SKM-1 (cell line): ENCODE measurements around the gene SEPTIN12.

ENCODE experiments used
- DNase-seq: peaks from one replicate; lab custom pipeline; 2025; ENCODE audit not compliant: unreplicated experiment; lab: John Stamatoyannopoulos, UW

Gene SEPTIN12, protein sequence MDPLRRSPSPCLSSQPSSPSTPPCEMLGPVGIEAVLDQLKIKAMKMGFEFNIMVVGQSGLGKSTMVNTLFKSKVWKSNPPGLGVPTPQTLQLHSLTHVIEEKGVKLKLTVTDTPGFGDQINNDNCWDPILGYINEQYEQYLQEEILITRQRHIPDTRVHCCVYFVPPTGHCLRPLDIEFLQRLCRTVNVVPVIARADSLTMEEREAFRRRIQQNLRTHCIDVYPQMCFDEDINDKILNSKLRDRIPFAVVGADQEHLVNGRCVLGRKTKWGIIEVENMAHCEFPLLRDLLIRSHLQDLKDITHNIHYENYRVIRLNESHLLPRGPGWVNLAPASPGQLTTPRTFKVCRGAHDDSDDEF

DNA sequence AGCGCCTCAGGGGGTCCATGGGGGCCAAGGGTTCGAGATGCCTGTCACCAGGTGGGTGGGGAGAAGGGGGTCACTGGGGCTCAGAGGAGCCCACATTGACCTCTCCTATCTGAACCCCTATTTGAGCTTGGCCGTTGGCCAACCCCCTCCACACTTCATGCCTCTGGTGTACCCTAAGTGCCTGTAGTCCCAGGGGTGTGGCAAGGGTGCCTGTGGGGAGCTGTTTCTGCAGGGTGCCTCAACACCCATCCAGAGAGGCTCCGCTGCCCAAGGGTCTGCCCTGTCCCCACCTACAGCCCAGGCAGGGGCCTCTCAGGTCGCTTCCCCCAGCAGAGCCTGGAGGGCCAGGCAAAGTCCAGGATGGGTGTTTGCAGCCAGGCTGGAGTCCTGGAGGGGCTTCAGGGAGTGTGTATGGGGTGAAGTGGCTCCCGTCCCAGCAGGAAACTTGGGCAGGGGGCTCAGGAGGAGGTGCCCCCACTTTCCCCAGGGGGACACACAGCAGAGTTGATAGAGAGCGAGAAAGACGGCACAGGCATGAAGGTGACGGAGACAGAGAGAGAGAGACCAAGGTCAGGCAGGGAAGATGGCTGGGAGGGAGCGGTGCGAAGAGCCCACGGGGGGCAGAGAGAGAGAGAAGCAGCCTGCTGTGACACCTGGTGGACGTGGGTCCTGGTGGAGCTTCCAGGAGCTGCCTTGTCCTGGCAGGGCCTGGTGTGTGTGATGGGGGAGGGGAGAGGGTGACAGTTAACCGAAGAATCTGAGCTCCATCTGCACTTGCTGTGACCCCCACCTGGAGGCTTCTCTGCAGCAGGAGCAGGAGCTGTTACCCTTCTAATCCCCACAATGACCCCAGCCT is at the start of gene SEPTIN12:
SEPTIN12 (minus strand) TSS at position 719 of the 856 bp plus-strand sequence; CDS start at position 19, 700 bp downstream.
- DNase-seq, result no peak

DNA sequence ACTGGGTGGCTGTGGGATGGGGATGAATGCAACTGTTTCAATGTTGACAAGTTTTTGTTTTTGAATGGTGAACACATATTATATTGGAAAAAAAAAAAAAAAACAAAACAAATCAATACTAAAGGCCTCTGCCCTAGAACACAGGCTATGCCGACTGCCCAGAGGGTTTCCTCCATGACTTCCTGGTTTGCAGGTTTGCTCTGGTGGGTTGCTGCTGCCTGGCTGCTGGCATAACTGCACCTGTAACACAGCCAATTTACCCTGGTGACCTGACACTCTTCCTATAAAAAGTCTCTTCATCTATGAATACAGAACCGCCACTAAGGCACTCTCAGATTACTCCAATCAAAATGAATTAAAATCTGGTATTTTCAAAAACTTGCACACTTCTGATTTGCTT is 48.6 kb upstream of the SEPTIN12 start:
- no peak for DNase-seq

DNA sequence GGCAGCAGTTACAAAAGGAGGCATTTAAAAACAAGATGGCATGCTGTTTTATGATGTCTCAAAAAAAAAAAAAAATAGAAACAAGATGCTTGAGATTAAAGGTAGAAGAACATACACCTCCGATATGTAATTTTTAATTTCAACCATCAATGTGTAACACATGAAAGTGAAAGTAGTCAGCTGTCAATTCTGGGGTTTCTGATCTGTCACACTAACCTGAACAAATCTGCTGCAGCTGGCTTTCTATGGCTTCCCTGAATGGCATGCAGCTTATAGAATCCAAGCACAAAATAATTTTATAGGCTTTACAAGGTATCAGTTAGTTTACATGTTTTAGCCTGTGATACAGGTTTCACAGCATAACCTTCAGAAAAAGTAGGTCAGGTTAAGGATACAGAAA is 45.4 kb upstream of the SEPTIN12 start:
- no peak for DNase-seq

DNA sequence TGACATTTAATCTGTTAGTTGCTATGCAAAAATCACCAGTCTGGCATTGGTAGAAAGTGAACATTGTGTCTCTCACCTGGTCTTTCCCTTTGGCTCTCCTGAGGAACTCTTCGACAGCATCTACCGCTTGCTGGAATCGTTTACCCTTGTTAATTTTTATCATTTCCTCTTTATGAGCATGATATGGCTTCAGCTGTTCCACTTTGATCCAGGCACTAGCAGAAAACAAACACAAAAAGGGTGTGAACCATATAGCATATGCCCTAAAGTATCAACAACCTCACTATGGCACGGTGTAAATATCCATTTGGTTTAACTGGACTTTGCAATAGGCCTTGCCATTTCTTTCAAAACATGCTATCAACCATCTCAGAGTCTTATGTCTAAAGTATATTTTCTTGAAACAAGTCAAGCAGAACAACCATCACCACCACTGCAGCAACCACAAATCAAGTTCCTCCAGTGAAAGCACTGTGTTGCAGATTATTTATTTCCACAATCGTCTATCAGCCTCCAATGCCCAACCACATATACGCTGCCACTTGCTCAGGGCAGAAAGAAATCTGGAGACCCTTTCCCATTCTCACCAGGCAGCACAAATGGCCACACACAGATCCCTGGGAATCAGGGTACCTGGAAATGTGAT is 44.7 kb upstream of the SEPTIN12 start:
- no peak for DNase-seq

DNA sequence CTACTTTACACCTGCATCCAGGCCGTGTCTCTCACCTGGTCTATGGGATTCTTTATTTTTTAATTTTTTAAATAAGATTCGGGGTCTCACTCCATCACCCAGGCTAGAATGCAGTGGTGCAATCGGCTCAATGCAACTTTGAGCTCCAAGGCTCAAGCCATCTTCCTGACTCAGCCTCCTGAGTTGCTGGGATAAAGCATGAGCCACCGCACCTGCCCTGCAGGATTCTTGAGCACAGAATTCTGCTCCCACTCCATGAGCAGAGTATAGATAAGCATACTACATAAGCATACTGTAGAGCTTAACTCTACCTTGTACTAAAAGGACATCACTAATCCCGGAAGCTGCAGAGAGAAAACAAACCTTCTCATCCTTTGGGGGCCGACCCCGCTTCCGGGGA is 43.5 kb upstream of the SEPTIN12 start:
- no peak for DNase-seq

DNA sequence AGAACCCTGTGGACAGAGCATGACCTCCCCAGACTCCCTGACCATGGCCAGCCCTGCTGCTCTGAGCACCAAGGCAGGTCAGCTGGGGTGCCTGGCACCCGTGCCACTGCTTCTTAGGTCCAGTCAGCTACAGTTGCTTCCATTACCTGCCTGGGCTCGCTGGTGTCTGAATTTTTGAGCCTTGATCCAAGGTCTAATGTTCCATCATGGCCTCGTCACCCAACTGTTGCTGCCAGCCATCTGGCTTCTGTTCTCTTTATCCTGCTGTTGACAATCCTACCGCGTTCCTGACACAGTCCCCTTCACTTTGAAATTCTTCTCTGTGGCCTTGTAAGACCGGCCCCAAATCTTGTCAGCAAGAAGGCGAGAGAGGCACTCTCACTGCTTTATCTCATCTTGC is 42.3 kb upstream of the SEPTIN12 start:
- no peak for DNase-seq

DNA sequence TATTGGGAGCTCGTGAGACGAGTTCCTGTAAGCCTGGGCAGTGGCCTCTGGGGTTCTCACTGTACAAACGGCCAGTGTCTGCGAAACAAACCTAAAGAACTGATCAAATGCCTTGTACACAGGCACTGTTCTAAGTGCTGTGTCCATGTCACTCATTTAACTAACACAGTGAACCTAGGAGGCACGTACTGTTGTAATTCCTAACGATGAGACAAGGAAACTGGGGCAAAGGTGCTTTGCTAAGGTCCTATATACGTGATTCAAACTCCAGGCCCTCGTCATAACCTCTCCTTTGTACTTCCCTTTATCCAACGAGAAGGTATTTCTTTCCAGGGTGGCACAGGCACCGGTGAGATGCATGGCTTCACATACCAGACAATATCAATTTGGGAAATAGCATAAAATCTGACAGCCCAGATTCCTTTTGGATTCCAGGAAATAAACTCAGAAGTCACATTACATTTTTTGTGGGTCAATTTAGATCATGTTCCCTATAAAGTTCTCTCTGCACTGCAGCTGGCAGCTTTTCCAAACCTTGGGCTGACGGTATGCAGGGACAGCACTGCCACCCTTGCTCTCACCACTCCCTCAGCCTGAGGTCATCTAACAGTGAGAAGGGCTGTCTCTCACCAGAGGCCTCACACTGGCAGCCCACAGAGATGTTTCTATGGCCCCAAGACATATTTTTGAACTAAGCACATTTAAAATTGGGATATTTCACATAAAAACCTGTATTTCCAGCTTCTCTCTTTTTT is 40.6 kb upstream of the SEPTIN12 start:
- DNase-seq, result no peak

DNA sequence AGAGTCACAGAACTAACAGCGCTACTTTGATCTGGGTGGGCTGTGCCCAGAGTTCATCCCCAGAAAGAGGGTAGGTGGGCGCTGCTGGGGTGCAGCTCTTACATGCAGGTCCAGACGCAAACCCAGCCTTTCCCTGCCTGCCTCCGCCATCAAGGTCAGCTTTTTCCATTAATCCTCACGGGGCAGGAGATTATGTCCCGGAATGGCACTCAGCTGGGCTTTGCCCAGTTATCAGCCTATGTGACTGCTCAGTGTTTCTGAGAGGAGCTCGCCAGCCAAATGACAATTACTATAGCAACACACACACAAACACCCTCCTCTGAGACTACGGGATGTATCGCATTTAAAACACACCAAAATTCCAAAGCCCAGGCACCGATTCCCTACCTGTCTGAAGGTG is 38.8 kb upstream of the SEPTIN12 start:
- no peak for DNase-seq

DNA sequence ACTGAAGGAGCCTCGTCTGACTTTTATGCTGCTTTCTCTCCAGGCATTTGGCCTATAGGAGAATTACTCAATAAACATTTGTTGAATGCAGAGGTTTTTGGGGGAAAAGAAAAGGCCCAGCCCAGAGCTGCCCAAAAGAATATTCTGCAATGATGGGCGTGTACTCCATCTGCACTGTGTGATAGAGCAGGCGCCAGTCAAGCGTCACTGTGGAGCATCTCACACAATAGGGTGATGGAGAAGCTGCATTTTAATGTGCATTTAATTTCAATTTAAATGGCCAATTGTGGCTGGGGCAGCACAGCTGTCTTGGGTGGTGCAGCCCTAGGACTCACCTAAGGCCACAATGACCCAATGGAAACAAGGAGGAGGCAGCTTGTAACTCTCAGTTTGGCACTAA is 38.4 kb upstream of the SEPTIN12 start:
- DNase-seq, result no peak

DNA sequence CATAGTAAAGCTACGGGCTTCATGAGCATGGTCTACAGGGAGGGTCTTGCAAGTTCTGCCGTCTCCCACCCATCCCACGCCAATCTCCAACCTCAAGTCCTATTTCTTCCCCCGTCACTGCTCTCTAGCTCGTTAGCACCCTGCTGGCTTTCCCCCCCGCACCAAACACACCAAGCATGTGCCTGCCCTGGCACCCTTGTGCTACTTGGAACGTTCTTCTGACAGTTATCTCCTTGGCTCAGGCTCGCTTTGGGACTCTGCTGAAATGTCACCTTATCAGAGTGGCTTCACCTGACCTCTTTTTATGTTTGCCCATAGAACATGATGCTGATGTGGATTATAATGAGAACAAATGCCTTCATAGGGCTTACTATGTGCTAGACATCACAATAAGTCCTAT is 37.1 kb upstream of the SEPTIN12 start:
- no peak for DNase-seq

DNA sequence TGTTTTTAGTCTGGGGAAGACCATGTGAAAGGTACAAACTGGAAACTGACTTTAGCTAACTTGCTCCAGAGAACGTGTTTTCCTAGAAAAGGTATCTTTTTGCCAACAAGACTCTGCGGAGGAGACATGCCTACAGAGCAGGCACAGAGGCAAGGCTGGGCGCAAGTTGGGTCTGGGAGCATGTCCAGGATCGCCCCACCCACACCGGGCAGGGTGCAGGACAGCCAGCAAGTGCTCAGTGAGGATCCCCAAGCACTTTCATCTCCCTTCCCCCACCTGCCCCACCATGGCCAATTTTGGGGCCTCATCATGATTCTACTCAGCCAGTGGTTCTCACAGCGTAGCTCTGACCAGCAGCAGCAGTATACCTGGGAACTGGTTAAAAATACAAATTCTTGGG is 32.5 kb upstream of the SEPTIN12 start:
- no peak for DNase-seq

DNA sequence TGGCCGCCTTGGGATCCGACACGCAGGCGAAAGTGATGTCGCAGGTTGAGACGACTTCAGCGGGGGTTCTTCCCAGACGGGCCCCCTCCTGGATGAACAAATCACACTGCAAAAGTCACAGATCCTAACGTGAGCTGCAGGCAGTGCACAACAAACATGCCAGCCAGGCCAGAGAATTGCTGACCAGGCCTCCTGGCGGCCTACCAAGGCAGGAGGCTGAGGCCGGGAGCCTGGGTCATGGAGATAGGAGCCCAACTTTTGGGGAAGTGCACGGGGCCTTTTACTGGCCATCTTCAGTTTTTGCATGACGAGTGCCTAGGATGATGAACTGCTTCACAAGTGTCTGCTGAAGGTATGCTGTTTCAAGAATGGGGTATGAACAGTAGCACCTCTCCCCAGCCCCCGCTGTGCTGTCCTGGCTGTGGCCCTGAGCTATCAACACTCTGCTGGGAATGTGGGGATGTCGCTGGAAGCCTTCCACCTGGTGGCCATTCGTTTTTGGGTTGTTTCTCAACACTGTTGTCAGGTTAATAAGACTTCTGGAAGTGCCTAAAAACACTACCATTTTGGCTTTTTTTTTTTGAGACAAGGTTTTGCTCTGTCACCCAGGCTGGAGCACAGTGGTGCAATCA is 26.5 kb upstream of the SEPTIN12 start:
- DNase-seq, result no peak

DNA sequence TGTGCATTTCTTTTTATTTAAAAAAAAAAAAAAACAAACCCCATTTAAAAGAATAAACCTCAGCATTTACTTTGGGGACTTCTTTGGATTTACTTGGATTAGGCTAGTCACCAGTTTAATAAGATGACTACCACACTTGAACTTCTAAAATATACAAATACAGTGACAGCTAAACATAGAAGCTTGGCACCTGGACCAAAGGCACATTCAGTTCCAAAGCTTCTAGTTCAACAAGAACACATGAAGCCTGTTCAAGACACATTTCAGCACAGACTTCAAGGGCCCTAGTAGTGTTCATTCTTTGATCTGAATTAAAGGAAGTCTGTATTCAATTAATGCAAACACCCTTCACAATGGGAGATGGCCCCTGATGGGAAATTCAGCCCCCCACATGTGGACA is 25.9 kb upstream of the SEPTIN12 start:
- no peak for DNase-seq

DNA sequence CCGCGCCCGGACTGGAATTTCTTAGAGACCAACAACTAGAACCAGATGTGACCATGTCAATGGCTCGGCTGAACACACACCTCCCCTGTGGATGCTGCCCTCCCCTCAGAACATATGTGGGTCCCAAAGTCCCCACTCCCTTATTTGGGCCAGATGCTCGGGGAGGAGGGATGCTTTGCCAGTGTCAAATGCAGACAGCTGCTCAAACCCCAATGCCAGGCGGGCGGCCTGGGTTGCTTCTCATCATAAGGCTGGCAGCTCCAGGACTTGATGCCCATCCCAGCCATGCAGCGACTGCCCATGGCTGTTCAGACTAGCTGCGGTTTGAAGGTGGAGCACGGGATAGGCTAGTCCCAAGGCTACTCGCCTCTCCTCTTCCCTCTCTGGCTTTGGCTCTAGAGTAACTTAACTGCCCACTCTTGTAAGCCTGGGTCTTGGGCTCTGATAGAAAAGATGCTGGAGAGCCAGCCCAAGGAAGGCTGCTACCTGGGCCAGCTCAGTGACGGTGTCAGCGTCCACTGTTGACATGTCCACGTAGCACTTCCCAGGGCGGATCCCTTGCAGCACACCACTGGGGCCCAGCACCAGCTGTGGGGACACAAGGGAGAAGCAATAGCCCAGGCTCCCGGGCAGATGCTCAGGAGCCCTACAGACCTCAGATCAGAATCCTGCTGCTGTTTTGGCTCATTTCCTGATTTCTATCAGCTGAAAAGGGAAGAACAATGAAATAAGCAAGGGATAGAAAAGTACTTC is 25.3 kb upstream of the SEPTIN12 start:
- no peak for DNase-seq

DNA sequence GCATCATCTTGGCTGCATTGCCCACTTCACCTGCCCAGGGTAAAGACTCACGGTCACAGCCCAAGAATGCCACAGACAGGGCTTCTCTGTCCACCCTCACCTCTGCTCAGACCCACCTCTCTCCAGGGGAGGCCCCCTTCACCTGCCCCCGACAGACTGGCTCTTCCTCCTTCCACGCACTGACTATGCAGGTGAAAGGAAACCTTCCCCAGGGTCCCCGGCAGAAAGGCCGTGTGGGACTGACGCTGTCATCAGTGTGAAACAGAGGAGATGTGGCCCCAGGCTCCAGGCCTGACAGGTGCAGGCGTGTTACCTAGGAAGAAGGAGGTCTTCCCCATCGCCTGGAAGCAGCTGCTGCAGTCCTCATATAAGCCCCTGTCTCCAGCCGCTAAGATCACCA is 23.6 kb upstream of the SEPTIN12 start:
- no peak for DNase-seq

DNA sequence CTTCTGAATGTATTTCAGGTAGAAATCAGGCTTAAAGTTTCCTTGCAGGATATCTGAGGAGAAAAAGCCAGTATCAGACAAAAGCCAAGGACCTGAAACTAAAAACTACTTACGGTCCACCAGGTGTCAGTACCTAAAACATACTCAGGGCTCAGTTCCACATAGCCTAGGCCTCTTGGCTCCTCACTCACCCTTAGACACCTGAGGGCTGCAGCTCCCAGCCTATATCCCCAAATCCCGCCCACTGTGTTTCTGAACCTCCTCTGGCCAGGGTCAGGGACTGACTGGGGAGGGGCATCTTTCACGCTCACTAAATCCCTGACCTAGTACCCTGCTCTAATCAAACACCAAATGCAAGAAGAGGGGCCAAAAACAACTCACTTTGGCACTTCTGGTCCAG is 23.1 kb upstream of the SEPTIN12 start:
- no peak for DNase-seq

DNA sequence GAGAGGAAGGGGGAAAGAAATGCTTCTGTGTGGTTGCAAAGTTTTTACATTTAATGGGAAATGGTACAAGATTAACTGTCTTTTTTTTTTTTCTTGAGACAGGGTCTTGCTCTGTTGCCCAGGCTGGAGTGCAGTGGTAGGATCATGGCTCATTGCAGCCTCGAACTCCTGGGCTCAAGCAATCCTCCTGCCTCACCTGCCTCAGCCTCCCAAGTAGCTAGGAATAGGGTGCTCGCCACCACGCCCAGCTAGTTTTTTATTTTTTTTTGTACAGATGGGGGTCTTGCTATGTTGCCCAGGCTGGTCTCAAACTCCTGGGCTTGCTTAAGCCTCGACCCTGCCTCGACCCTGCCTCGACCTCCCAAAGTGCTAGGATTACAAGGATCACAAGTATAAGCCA is 18.1 kb upstream of the SEPTIN12 start:
- DNase-seq, result no peak

DNA sequence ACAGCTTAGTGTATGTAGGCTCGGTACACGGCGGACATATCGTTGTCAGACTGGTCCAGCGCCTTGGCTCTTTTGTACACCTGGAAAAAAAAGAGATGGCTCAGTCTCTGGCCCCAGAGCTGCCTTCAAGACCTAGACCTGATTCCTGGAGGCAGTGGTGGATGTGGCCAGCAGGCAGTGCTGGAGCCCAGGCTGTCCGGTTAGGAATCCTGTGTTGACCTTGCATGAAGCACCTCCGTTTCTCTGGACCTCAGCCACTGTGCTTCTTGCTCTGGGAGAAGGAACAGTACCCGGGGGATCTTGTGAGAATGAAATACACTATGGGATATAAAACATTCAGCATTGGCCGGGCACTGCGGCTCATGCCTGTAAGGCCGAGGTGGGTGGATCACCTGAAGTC is 17.1 kb upstream of the SEPTIN12 start:
- no peak for DNase-seq

DNA sequence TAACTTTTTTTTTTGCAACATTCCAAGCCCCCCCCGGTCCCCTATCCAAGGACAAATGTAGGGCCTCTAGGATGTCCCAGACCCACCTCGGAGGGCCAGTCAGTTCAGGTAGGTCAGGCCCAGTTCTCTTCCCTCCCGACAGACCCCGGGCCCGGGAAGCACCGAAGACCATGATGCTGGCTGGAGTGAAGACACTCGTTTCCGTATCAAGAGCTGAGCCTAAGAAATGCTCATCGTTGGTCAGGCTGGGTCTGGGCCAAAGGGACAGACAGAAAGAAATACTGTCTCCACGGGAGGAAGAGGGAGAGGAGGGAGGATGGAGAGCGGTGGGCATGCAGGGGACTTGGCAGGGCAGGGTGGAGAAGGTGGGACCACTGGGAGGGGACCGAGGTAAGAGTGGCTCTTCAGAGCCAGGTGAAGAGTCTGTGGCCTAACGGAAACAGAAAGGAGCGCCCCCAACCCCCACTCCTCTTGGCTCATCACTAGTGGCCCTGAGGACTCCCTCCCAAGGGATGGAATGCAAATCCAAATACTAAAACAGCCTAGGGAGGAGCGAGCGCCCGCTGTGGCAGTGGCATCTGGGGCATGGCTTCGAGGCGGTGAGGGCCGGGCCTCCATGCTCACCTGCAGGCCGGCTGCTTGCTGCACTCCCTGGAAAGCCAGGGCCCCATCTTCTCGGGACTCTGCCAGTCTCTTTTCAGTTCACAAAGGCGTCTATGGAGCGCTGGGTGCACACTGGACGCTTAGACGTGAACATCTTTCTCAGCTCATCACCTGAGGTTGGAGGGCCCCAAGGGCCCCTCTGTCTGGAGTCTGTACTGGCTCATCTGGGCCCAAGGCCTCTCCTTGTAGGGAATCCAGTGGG is 16.0 kb upstream of the SEPTIN12 start:
- DNase-seq, result no peak
